ENCODE data around the gene RHBDD3. TPM values are rescaled to one million over a fixed set of nuclear protein-coding genes. Genes with fewer than 3 reads are reported as not detected.

The RHBDD3 gene
- total and polyA plus RNA-seq, 4 donors = 21.0 to 60.7 (median 40.8) TPM

DNA sequence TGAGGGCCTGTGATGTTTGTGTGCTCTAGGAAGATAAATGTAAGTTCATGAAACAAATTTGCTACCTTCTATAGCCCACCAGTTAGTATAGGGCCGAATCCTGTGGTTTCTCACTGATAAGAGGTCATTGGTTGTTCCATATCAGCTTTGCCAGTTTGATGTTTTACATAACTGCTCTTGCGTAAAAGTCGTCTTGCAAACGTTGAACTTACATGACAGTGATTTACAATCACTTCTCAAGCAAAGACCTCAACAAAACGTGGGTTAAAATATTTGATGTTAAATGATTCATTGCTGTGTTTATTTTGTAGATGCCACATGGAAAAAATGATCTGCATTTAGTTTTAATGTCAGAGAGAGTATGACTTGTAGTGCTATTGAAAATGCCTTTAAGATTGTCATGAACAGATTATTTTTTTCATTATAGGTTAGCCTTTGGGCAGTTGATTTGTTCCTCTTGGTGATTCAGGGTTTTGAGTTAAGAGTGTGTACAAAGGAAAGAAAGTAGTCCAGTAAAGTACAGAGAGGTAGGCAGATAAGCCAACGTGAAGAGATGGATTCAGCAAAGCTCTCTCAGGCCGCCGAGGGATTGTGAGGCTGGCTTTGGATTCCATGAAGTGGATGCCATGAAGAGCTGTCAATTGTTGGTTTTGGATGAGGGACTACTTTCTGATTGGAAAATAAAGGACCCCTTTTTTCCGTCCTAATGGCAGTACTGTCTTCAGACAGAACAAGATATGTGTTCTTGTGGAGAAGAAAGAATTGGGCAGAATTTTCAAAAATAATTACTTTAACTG is 2.9 kb upstream of the RHBDD3 start:
- H3K9me3 ChIP-seq (ENCODE audit: control insufficient read depth, insufficient read depth, low read length) = no peaks in the 10 kb centered on the region
- H3K36me3 ChIP-seq (ENCODE audit: control insufficient read depth, insufficient read depth, low read length) = peaks cover 8% of the 10 kb centered on the region
- WGBS (ENCODE audit: insufficient coverage) = 14% methylated on average over 3 of the region's 9 CpGs
- H3K4me3 ChIP-seq (ENCODE audit: low read depth, low read length) = peak overlapping the region; percentile 100
- no peaks in the 10 kb centered on the region for H3K27me3 ChIP-seq (ENCODE audit: control insufficient read depth, insufficient read depth, low read length)
- DNase-seq (ENCODE audit: low read depth in 4 of 6, low spot score in 6 of 6) = no peak
- no peak overlapping the region for H3K27ac ChIP-seq (ENCODE audit: low read depth, low read length)
- H3K4me1 ChIP-seq (ENCODE audit: control insufficient read depth, insufficient read depth, low read length) = peaks cover 18% of the 10 kb centered on the region

GRCh38 chr22:29269731-29270474 is 2.1 kb upstream of the RHBDD3 start:
- Histone ChIP-seq H3K27me3 (ENCODE audit: control insufficient read depth, insufficient read depth, low read length) (no peaks in the 10 kb centered on the region), H3K36me3 (ENCODE audit: control insufficient read depth, insufficient read depth, low read length) (peaks cover 15% of the 10 kb centered on the region), H3K4me3 (ENCODE audit: low read depth, low read length) (peak overlapping the region; percentile 100), H3K27ac (ENCODE audit: low read depth, low read length) (no peak overlapping the region), H3K4me1 (ENCODE audit: control insufficient read depth, insufficient read depth, low read length) (peaks cover 18% of the 10 kb centered on the region), H3K9me3 (ENCODE audit: control insufficient read depth, insufficient read depth, low read length) (no peaks in the 10 kb centered on the region)
- WGBS (ENCODE audit: insufficient coverage) = 21% methylated on average over 7 of the region's 13 CpGs
- DNase-seq (ENCODE audit: low read depth in 4 of 6, low spot score in 6 of 6) = no peak

DNA sequence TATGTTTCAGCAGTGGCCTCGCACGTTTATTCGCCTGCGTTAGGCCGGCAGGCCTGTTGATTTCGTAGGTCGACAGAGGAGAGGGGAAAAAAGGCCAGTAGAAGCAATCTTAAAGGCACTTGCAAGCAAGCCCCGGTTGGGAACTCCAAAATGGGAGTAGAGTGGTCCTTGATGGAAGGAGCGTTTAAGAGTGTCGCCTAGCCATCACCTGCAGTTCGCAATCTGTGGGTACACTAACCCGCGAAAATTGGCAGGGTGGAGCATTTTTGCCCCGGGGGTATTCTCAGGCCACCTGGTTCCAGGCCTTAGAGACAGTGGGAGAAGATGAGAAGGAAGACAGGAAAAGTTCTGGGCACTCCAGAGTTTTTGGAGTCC is 1.4 kb upstream of the RHBDD3 start:
- under 1% methylated on average over 14 of the region's 14 CpGs for WGBS (ENCODE audit: insufficient coverage)
- Histone ChIP-seq H3K9me3 (ENCODE audit: control insufficient read depth, insufficient read depth, low read length) (no peaks in the 10 kb centered on the region), H3K4me3 (ENCODE audit: low read depth, low read length) (peak overlapping the region; percentile 100), H3K36me3 (ENCODE audit: control insufficient read depth, insufficient read depth, low read length) (peaks cover 20% of the 10 kb centered on the region), H3K4me1 (ENCODE audit: control insufficient read depth, insufficient read depth, low read length) (peaks cover 18% of the 10 kb centered on the region), H3K27ac (ENCODE audit: low read depth, low read length) (peak overlapping the region; percentile 99), H3K27me3 (ENCODE audit: control insufficient read depth, insufficient read depth, low read length) (no peaks in the 10 kb centered on the region)
- DNase-seq (ENCODE audit: low read depth in 4 of 6, low spot score in 6 of 6) = no peak

- Histone ChIP-seq H3K27ac (ENCODE audit: low read depth, low read length) (peak overlapping the region; percentile 99), H3K9me3 (ENCODE audit: control insufficient read depth, insufficient read depth, low read length) (no peaks in the 10 kb centered on the region), H3K27me3 (ENCODE audit: control insufficient read depth, insufficient read depth, low read length) (no peaks in the 10 kb centered on the region), H3K36me3 (ENCODE audit: control insufficient read depth, insufficient read depth, low read length) (peaks cover 24% of the 10 kb centered on the region), H3K4me1 (ENCODE audit: control insufficient read depth, insufficient read depth, low read length) (peaks cover 18% of the 10 kb centered on the region), H3K4me3 (ENCODE audit: low read depth, low read length) (peak overlapping the region; percentile 100)
- 0% methylated on average over 51 of the region's 51 CpGs for WGBS (ENCODE audit: insufficient coverage)
- peak; percentile 46 to 89 (median 64) for DNase-seq (ENCODE audit: low read depth in 4 of 6, low spot score in 6 of 6)
Observed at GRCh38 chr22:29268511-29269229, 889 bp upstream of the RHBDD3 start.

DNA sequence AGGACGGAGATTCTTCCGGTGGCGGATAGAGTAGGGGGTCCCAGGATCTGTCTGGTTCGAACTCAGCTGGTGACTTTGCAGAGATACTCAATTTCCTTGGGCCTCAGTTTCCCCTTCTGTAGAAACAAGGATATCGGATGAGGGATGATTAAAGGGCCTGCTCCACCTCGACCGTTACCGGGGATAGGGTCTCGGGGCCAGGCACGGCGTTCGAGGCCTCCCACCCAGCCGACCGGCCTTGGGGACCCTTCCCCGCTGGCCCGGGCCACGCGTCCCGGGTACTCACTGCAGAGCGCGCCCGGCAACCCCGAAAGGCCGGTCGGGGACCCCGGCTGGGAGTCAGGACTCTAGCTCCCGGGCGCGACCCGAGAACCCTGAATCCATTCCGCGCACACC is 321 bp downstream of the RHBDD3 start:
- peaks cover 32% of the 10 kb centered on the region for H3K36me3 ChIP-seq (ENCODE audit: control insufficient read depth, insufficient read depth, low read length)
- peak overlapping the region; percentile 100 for H3K4me3 ChIP-seq (ENCODE audit: low read depth, low read length)
- H3K4me1 ChIP-seq (ENCODE audit: control insufficient read depth, insufficient read depth, low read length) = peaks cover 18% of the 10 kb centered on the region
- no peaks in the 10 kb centered on the region for H3K9me3 ChIP-seq (ENCODE audit: control insufficient read depth, insufficient read depth, low read length)
- peak overlapping the region; percentile 99 for H3K27ac ChIP-seq (ENCODE audit: low read depth, low read length)
- WGBS (ENCODE audit: insufficient coverage) = under 1% methylated on average over 32 of the region's 32 CpGs
- peak in 2 of 6 donors; percentile 6 to 32 for DNase-seq (ENCODE audit: low read depth in 4 of 6, low spot score in 6 of 6)
- no peaks in the 10 kb centered on the region for H3K27me3 ChIP-seq (ENCODE audit: control insufficient read depth, insufficient read depth, low read length)

DNA sequence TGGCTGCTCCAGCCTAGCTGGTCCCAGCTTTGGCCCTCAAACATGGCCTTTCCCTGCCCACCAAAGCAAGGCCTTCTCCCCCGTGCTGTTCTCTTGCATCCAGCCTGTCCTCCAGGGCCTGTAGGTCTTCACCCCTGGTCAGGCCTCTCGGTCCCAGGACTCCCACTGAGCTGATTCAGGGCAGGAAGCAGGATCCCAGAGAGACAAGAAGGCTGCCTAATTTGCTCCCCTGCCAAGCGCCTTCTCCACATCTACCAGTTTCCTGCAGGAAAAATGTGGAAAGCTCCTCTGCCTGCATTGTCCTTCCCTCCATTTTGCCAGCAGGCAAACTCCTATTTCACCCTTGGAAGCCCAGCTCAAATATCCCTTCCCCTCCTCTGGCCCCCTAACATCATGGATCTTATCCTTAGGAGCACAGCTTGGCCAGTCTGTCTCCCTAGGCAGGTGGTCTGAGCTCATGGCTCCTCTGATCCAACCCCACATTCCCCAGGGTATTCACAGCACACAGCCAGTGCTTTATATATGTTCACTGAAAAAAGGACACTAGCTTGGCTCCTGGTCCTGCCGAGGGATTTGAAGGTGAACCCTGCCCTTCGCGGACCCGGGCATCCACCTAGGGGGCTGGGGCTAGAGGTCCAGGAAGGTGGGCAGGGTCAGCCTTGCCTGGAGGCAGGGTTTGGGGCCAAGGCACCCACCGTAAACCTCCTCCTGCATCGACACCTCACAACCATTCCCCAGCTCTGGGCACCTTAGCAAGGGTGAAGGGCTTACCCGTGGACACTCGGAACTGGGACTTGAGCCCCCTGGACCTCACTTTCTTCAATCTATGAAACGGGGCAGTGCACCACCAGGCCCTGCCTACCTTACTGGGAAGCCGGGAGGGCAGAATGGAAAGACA is 968 bp downstream of the RHBDD3 start:
- DNase-seq (ENCODE audit: low read depth in 4 of 6, low spot score in 6 of 6) = no peak
- Histone ChIP-seq H3K27me3 (ENCODE audit: control insufficient read depth, insufficient read depth, low read length) (no peaks in the 10 kb centered on the region), H3K9me3 (ENCODE audit: control insufficient read depth, insufficient read depth, low read length) (no peaks in the 10 kb centered on the region), H3K4me3 (ENCODE audit: low read depth, low read length) (peak overlapping the region; percentile 100), H3K4me1 (ENCODE audit: control insufficient read depth, insufficient read depth, low read length) (peaks cover 18% of the 10 kb centered on the region), H3K27ac (ENCODE audit: low read depth, low read length) (peak overlapping the region; percentile 33), H3K36me3 (ENCODE audit: control insufficient read depth, insufficient read depth, low read length) (peaks cover 32% of the 10 kb centered on the region)
- WGBS (ENCODE audit: insufficient coverage) = 19% methylated on average over 13 of the region's 13 CpGs

DNA sequence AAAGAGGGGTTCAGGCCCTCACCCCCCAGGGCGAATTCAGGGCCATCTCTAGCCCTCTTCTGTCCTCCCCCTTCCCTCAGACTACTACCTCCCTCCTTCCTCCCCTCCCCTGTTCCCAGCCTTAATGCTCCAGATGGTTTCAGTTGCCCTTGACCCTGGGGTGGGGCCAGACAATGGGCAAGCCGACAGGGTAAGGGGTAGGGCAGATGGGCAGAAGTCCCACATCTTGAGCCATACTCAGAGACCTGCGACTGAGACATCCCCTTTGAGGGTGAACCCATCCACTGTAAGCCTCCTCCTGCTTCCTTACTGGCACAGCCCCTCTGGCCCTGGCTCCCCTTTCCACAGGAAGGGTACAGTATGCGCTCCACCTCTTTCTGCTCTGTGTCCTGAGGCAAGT is 1.9 kb downstream of the RHBDD3 start:
- Histone ChIP-seq H3K27me3 (ENCODE audit: control insufficient read depth, insufficient read depth, low read length) (no peaks in the 10 kb centered on the region), H3K27ac (ENCODE audit: low read depth, low read length) (no peak overlapping the region), H3K36me3 (ENCODE audit: control insufficient read depth, insufficient read depth, low read length) (peaks cover 37% of the 10 kb centered on the region), H3K4me1 (ENCODE audit: control insufficient read depth, insufficient read depth, low read length) (peaks cover 18% of the 10 kb centered on the region), H3K9me3 (ENCODE audit: control insufficient read depth, insufficient read depth, low read length) (no peaks in the 10 kb centered on the region), H3K4me3 (ENCODE audit: low read depth, low read length) (no peak overlapping the region)
- no peak for DNase-seq (ENCODE audit: low read depth in 4 of 6, low spot score in 6 of 6)
- 66% methylated on average over 4 of the region's 4 CpGs for WGBS (ENCODE audit: insufficient coverage)

GRCh38 chr22:29265305-29265704 is 2.5 kb downstream of the RHBDD3 start:
- peaks cover 43% of the 10 kb centered on the region for H3K36me3 ChIP-seq (ENCODE audit: control insufficient read depth, insufficient read depth, low read length)
- peaks cover 18% of the 10 kb centered on the region for H3K4me1 ChIP-seq (ENCODE audit: control insufficient read depth, insufficient read depth, low read length)
- no peaks in the 10 kb centered on the region for H3K9me3 ChIP-seq (ENCODE audit: control insufficient read depth, insufficient read depth, low read length)
- 92% methylated on average over 6 of the region's 7 CpGs for WGBS (ENCODE audit: insufficient coverage)
- no peak for DNase-seq (ENCODE audit: low read depth in 4 of 6, low spot score in 6 of 6)
- no peak overlapping the region for H3K4me3 ChIP-seq (ENCODE audit: low read depth, low read length)
- H3K27me3 ChIP-seq (ENCODE audit: control insufficient read depth, insufficient read depth, low read length) = no peaks in the 10 kb centered on the region
- H3K27ac ChIP-seq (ENCODE audit: low read depth, low read length) = no peak overlapping the region

GRCh38 chr22:29263791-29264276 is 3.9 kb downstream of the RHBDD3 start:
- H3K27ac ChIP-seq (ENCODE audit: low read depth, low read length) = no peak overlapping the region
- 92% methylated on average over 13 of the region's 14 CpGs for WGBS (ENCODE audit: insufficient coverage)
- no peaks in the 10 kb centered on the region for H3K9me3 ChIP-seq (ENCODE audit: control insufficient read depth, insufficient read depth, low read length)
- no peak for DNase-seq (ENCODE audit: low read depth in 4 of 6, low spot score in 6 of 6)
- peaks cover 58% of the 10 kb centered on the region for H3K36me3 ChIP-seq (ENCODE audit: control insufficient read depth, insufficient read depth, low read length)
- H3K27me3 ChIP-seq (ENCODE audit: control insufficient read depth, insufficient read depth, low read length) = no peaks in the 10 kb centered on the region
- H3K4me3 ChIP-seq (ENCODE audit: low read depth, low read length) = no peak overlapping the region
- peaks cover 18% of the 10 kb centered on the region for H3K4me1 ChIP-seq (ENCODE audit: control insufficient read depth, insufficient read depth, low read length)

Data from spinal cord (tissue), 10 donors.